ENCODE data around the gene TCN2. TPM values are rescaled to one million over a fixed set of nuclear protein-coding genes. Genes with fewer than 3 reads are reported as not detected.

Gene TCN2
- total and polyA plus RNA-seq, 2 of the 4 experiments (the other 2 are of a cell fraction) = 1.3 to 3.6 TPM

DNA sequence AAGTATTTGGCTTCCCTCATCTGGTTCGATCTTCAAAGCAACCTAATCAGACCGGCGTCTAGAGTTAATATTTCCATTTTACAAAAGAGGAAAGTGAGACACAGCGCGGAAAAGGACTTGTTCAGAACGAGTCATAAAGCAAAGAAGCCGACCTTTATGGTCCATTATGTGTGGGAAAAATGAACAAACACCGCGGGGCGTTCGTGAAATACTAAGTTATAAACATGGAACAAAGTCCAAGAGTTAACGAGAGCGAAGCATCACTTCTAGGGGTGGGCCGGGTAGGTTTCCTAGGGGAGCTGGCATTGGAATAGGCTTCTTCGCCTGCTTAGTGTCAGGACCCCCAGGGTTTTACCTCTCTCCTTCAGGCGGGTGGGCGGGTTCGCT lies 60.1 kb downstream of the TCN2 start:
- intact Hi-C loops (cut with micrococcal nuclease) = no loop called here
- H3K79me1 ChIP-seq (ENCODE audit: low read depth in 1 of 2, low read length in 2 of 2) = peaks cover 0 to 12% of the 10 kb centered on the region in 2 experiments; a peak in 1 of 4 replicates
- no peak overlapping the region; the same call in 1 of the 2 replicates for H3K4ac ChIP-seq (ENCODE audit: low read depth, low read length)
- H4K20me1 ChIP-seq (ENCODE audit: insufficient read depth, low read length) = no peaks in the 10 kb centered on the region
- H3K27me3 ChIP-seq (ENCODE audit: control insufficient read depth, insufficient read depth, low read length) = no peaks in the 10 kb centered on the region
- H3K14ac ChIP-seq (replicated peaks; ENCODE audit: low read depth, low read length) = peak overlapping the region; percentile 43
- peak overlapping the region; percentile 98 for H2AFZ ChIP-seq (replicated peaks; ENCODE audit: low read length, poor library complexity)
- ChIA-PET POLR2A (ENCODE audit: unreplicated experiment) (no interaction called here), CTCF (interaction anchor here (1.5 kb wide), 1 partner anchor 88 kb away, joined by 4 read pairs; no protein-coding TSS in a partner anchor)
- no peak overlapping the region for H2AK5ac ChIP-seq (ENCODE audit: low read depth, low read length)
- ATAC-seq (ENCODE audit: low read depth) = no peak
- BruUV-seq (replicated peaks) = no TSS peak
- peak overlapping the region; percentile 73 for H3K23ac ChIP-seq (ENCODE audit: low read depth, low read length)
- H4K8ac ChIP-seq (ENCODE audit: low read depth in 2 of 2, low read length in 2 of 2) = peak overlapping the region; percentile 39 to 85; a peak in 2 of 4 replicates
- H3K4me1 ChIP-seq (ENCODE audit: control insufficient read depth, insufficient read depth, low read length) = no peaks in the 10 kb centered on the region
- no peak overlapping the region; the same call in 1 of the 2 replicates for H4K91ac ChIP-seq (ENCODE audit: insufficient read depth, low read depth, low read length)
- H3K4me3 ChIP-seq (ENCODE audit: insufficient read depth, low read depth, low read length) = peak overlapping the region; percentile 76
- no peaks in the 10 kb centered on the region for H3K9me3 ChIP-seq (ENCODE audit: control insufficient read depth, insufficient read depth, low read length)
- WGBS, 2 experiments (ENCODE audit: extremely low coverage in 2 of 2, insufficient read length in 1 of 2) = 11% methylated on average over 12 of the region's 18 CpGs; no CpG with 5 or more reads in 1 of the 2 experiments
- peak overlapping the region; percentile 63 for H3K9ac ChIP-seq (ENCODE audit: low read depth, low read length)
- H3K4me2 ChIP-seq (ENCODE audit: low read depth, low read length) = peak overlapping the region; percentile 87
- peaks cover 1% of the 10 kb centered on the region; the same call in 1 of the 2 replicates for H3K9me1 ChIP-seq (ENCODE audit: insufficient read depth, low read length)
- dilution Hi-C loops (cut with HindIII; ENCODE audit: low sequenced_read_pairs, unreplicated experiment) = no loop called here
- no peak overlapping the region for H4K5ac ChIP-seq (ENCODE audit: low read depth, low read length)
- no peak overlapping the region; the same call in 1 of the 2 replicates for H3K27ac ChIP-seq (ENCODE audit: insufficient read depth, low read length)
- no peak for DNase-seq
- H3K18ac ChIP-seq (ENCODE audit: low read depth, low read length) = no peak overlapping the region
- in situ Hi-C loops (cut with MboI; ENCODE audit: low sequenced_read_pairs) = no loop called here
- no peak for TF ChIP-seq BHLHE40 (IDR thresholded peaks at IDR 0.05; ENCODE audit: low read depth, low read length)
- TF ChIP-seq NFE2L2 (IDR thresholded peaks at IDR 0.05; ENCODE audit: low read depth, low read length) = no peak
- TF ChIP-seq FOS (IDR thresholded peaks at IDR 0.05; ENCODE audit: low read depth, low read length) = no peak
- TF ChIP-seq CEBPB (IDR thresholded peaks at IDR 0.05; ENCODE audit: low read depth, low read length) = no peak
- H2BK15ac ChIP-seq (ENCODE audit: low read depth, low read length) = no peak overlapping the region
- no peak overlapping the region for H2BK5ac ChIP-seq (ENCODE audit: low read depth, low read length, poor library complexity, severe bottlenecking)
- H2AK9ac ChIP-seq (replicated peaks; ENCODE audit: low read depth, low read length, poor library complexity) = peak overlapping the region; percentile 60
- no peak overlapping the region for H2BK120ac ChIP-seq (ENCODE audit: low read depth, low read length)
- H2BK20ac ChIP-seq (ENCODE audit: low read depth, low read length) = no peak overlapping the region
- H3K36me3 ChIP-seq (ENCODE audit: control insufficient read depth, insufficient read depth, low read length) = peaks cover 10% of the 10 kb centered on the region; the same call in 1 of the 2 replicates
- H3K56ac ChIP-seq (ENCODE audit: extremely low read depth, insufficient read depth, low read length) = peak overlapping the region; percentile 39; the same call in 1 of the 2 replicates
